HS-27A (cell line): Measurements from ENCODE around the gene TRIM28.
"Not testable (repeated sequence)": the region's sequence is repeated elsewhere in the genome, so short reads cannot be mapped to it uniquely, and the experiment has no call there.

Experiments
- DNase-seq: peaks from one replicate; pipeline ENCODE4 v3.0.0-alpha.2; 2012; ENCODE audit warnings: low read depth, missing footprints

Gene TRIM28

GRCh38 chr19:58519087-58519354, 24.8 kb upstream of the TRIM28 start:
- DNase-seq, result peak; percentile 55

- peak; percentile 94 for DNase-seq
Observed at GRCh38 chr19:58519355-58520256, 24.3 kb upstream of the TRIM28 start, which contains the start of gene ZBTB45. Gene ZBTB45 (minus strand): TSS chr19:58519810. CDS start chr19:58517673, 2,137 bp downstream.

- DNase-seq, result no peak
Observed at GRCh38 chr19:58520257-58520599, 23.6 kb upstream of the TRIM28 start.

- no peak for DNase-seq
Observed at GRCh38 chr19:58521651-58522050, 22.2 kb upstream of the TRIM28 start.

DNA sequence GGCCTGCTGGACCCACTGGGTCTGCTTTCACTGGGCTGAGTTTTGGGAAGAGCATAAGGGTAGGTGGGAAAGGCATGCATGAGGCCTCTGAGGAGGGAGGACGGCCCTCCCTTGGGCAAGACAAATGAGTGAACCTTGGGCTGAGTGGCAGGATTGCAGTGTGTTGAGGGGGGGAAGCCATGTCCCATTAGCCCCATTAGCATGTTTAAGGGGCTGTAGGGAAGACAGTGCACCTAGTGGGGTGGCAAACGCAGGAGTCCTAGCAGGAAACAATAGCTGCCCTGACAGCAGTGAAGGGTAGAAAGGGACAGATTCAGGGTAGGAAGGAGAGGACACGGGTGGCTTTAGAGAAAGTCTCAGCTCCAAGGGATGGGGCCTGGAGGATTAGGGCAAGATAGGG, 21.2 kb upstream of the TRIM28 start:
- no peak for DNase-seq

DNA sequence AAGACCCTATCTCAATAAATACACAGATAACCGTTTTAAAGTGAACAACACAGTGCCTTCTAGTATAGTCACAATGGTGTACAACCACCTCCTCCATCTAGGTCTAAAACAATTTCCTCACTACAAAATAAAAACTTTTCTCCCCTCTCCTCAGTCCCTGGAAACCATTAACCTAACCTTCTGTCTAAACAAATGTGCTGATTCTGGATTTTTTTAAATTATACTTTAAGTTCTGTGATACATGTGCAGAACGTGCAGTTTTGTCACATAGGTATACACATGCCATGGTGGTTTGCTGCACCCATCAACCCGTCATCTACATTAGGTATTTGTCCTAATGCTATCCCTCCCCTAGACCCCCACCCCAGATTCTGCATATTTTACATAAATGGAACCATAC, 14.5 kb upstream of the TRIM28 start:
- no peak for DNase-seq

GRCh38 chr19:58531034-58531840, 12.6 kb upstream of the TRIM28 start:
- DNase-seq, result no peak

DNA sequence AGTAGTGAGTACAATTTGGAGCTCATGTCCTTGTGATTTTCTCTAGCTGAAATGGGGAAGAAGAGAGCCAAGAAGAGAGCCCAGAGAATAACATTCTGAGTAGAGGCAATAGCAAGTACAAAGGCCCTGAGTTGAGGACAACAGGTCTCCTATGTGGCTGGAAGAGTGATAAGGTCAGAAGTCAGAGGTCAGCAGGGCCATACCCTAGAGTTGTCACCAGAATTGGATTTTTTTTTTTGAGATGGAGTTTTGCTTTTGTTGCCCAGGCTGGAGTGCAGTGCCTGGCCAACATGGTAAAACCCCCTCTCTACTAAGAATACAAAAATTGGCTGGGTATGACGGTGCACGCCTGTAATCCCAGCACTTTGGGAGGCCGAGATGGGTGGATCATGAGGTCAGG, 8.0 kb upstream of the TRIM28 start:
- DNase-seq, result no peak

DNA sequence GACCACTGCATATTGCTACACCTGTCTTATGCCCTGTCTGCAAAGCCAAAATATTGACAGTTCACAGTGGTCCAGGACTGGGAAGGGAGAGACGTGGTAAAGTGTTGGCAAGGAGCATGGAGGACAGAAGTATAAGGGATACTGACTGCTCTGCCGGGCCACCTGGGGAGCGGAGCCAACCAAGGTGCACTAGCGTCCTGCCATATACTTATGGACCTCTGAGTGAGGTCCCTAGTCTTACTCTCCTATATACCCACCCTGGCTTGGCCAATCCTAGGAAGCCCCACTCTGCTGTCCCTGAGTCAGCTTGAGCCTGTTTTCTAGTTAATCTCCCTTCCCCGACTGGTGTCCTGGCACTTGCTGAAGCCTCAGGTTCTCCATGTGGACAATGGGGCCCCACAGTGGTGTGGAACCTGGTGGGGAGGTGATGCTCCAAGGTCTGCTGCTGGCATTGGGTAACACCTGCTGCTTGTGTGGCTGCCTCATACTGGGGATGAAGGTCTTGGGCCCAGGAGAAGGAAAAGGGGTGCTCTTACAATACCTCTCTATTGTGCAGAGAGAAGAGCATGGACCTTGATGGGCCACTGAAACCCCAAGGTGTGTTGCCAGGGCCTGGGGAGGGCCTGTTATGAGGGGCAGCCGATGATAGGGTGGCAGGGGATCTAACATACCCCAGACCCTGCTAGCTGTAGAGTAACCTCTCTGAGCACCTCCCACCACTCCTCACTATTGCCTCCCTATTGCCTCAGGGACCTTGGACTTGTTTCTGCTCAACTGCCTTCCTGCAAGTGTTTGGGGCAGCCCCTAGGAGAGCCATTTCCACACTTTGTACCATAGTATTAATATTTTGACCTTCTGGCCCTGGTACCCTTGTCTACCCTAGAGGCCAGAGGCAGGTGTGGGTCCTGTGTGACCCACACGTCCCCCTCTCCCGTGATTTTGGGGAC, 6.7 kb upstream of the TRIM28 start:
- DNase-seq, result no peak

- DNase-seq, result no peak
Observed at GRCh38 chr19:58538257-58539168, 5.4 kb upstream of the TRIM28 start.

DNA sequence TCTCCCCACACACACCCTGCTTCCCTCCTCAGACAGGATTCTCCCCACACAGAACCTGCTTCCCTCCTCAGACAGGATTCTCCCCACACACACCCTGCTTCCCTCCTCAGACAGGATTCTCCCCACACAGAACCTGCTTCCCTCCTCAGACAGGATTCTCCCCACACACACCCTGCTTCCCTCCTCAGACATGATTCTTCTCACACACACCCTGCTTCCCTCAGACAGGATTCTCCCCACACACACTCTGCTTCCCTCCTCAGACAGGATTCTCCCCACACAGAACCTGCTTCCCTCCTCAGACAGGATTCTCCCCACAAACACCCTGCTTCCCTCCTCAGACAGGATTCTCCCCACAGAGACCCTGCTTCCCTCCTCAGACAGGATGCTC, 4.7 kb upstream of the TRIM28 start:
- DNase-seq, result not testable (repeated sequence)

DNA sequence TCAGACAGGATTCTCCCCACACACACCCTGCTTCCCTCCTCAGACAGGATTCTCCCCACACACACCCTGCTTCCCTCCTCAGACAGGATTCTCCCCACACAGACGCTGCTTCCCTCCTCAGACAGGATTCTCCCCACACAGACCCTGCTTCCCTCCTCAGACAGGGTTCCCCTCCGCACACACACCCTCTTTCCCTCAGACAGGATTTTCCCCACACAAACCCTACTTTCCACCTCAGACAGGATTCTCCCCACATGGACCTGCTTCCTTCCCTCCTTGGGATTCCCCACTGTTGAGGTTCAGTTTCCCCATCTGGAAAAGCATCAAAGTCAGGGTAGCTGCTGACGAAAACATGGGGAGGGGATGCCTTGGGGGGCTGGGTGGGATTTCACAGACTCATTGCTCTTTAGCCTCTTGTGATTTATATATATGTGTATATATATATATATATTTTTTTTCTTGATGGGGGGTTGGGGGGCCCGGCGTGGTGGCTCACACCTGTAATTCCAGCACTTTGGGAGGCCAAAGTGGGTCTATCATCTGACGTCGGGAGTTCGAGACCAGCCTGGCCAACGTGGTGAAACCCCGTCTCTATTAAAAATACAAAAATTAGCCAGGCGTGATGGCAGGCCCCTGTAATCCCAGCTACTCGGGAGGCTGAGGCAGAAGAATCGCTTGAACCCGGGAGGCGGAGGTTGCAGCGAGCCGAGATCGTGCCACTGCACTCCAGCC, 1.1 kb upstream of the TRIM28 start:
- DNase-seq, result not testable (repeated sequence)

GRCh38 chr19:58544591-58545285, 874 bp downstream of the TRIM28 start:
- no peak for DNase-seq

GRCh38 chr19:58545286-58546018, 1.6 kb downstream of the TRIM28 start:
- no peak for DNase-seq

DNA sequence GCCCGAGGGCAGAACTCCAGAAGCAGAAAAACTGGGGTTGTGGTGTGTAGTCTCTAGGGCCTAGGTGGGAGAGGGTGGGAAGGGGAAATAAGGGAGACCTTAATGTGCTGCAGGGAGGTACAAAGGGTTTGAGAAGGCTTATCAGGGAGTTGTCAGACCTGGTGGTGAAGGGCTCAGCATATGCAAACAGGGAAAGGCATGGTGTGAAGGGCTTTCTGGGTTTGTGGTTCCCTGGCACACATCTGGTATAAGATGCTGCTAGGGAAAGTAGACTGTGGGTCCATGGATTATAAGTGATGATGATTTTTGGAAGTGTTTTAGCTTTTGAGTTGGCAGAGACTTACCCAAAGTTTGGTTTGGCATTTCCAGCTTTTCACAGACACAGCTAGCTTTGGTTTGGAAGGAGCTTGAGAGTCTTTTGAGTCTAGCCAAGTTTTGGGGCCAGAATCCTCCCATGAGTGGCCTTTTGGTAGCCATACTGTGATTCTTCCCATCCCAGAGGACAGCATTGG, 2.2 kb downstream of the TRIM28 start:
- no peak for DNase-seq

DNA sequence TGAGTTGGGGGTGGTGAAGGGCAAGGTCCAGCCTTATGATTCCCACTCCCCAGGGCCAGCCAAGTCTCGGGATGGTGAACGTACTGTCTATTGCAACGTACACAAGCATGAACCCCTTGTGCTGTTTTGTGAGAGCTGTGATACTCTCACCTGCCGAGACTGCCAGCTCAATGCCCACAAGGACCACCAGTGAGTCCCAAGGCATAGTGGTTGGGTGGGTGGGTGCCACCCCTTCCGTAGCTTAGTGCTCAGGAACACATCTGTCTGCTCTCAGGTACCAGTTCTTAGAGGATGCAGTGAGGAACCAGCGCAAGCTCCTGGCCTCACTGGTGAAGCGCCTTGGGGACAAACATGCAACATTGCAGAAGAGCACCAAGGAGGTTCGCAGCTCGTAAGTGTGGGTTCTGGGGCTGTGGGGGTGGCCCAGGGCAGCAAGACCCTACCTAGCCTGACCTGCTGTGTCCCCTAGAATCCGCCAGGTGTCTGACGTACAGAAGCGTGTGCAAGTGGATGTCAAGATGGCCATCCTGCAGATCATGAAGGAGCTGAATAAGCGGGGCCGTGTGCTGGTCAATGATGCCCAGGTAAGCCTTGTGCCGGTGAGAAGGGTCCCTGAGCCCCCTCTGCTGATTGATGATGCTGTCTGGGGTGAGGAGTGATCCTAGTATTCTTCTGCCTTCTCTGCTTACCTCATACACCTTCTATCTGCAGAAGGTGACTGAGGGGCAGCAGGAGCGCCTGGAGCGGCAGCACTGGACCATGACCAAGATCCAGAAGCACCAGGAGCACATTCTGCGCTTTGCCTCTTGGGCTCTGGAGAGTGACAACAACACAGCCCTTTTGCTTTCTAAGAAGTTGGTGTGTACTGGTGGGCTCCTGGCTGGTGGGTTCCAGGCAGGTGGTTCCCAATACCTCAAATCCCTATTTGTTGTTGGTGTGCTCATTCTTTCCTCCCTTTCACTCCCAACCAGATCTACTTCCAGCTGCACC, 3.8 kb downstream of the TRIM28 start:
- no peak for DNase-seq

GRCh38 chr19:58548859-58549663, 5.2 kb downstream of the TRIM28 start:
- DNase-seq, result no peak
